SJSA1 (cell line): ENCODE results near the gene HK2. TPM values are rescaled to one million over a fixed set of nuclear protein-coding genes. Genes with fewer than 3 reads are reported as not detected.

Experiments
- DNase-seq, 2 experiments: peaks; one replicate each; pipeline ENCODE4 v3.0.0-alpha.2; 2015 to 2020; ENCODE audit warnings: low spot score in 2 of 2, low read depth in 1 of 2
- H3K27ac ChIP-seq: fragments of 250-450 bp; sonication (Bioruptor Pico); 2 replicates; pipeline ENCODE4 v1.5.1; 2020; ENCODE audit warnings: mild to moderate bottlenecking, moderate library complexity
- H3K27me3 ChIP-seq: fragments of 250-450 bp; sonication (Bioruptor Pico); replicated peaks from 2 replicates; pipeline ENCODE4 v1.5.1; 2020; ENCODE audit warnings: mild to moderate bottlenecking, moderate library complexity
- H3K36me3 ChIP-seq: fragments of 250-450 bp; sonication (Bioruptor Pico); 2 replicates; pipeline ENCODE4 v1.5.1; 2020; ENCODE audit warnings: mild to moderate bottlenecking
- H3K4me1 ChIP-seq: fragments of 250-450 bp; sonication (Bioruptor Pico); replicated peaks from 2 replicates; pipeline ENCODE4 v1.6.1; 2021; ENCODE audit warnings: mild to moderate bottlenecking
- H3K4me3 ChIP-seq: fragments of 250-450 bp; sonication (Bioruptor Pico); 2 replicates; pipeline ENCODE4 v1.5.1; 2020; ENCODE audit warnings: mild to moderate bottlenecking
- H3K9me3 ChIP-seq: fragments of 250-450 bp; sonication (Bioruptor Pico); replicated peaks from 2 replicates; pipeline ENCODE4 v1.5.1; 2020; ENCODE audit warnings: mild to moderate bottlenecking
- total RNA-seq: library from RNA; depleted of rRNA; stranded (reverse); fragments of >200 nt; shearing (Covaris generic); gene quantifications from 2 replicates; pipeline ENCODE4 v1.2.3, GENCODE V29; 2014; rRNA removed

The HK2 gene
- total RNA-seq, 1 experiment from 2014 or later = 7.1 TPM

DNA sequence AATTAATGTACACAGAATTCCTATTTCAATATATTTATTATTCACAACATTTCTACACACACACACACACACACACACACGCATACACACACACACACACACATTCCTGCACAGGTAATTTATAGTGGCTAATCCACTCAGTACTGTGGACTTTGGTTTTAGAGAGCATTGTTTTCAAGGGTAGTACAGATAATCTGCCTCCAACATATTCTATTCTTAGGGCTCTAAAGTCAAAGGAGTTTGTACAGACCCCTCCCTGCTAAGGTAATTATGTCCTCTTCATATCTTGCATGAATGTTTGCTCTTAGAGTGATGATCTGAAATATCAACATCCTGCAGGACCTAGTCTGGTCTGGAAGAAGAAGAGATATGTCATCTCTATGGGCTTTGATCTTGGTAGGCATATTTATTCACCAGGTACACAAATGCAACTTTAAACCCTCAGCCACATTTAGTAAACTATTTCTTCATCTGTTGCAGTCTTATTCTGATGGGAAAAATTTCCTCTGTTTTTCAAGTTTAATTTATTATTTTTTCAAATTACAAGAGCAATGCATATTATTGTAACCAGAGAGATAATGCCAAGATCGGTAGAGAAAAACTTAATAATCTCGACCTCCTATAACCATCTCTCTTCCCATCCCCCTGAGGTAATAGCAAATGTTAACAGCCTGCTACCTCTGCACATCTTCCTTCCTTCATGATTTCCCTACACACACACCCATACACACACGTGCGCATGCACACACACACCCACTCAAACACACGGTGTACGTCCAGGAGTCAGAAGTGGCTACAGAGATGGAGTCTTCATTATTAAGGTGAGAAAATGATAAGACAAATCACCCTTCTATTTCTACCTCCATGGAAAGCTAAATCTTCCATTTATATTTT lies 106.2 kb downstream of the HK2 start:
- no peaks in the 10 kb centered on the region for H3K9me3 ChIP-seq
- H3K36me3 ChIP-seq = no peaks in the 10 kb centered on the region
- DNase-seq = no peak
- H3K27ac ChIP-seq = no peak overlapping the region
- peaks cover 26% of the 10 kb centered on the region for H3K4me1 ChIP-seq
- H3K27me3 ChIP-seq = no peaks in the 10 kb centered on the region
- H3K4me3 ChIP-seq = no peak overlapping the region

DNA sequence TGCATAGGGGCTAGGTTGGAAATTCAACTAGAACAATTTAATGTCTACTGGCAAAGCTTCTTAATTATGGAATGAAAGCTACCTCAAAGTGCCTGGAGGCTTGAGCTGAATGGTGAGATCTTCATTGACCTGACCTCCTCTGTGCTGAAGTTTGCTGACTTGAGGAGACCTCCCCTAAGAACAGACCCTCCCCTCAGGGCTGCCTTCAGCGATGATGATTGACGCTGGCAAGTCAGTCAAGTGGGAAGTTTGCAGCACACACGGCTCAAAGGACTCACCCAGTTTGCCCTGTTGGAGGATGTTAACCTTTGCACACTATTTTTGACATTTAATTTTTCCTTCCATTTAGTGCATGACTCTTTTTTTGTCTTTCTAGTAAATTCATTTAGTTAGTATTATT lies 107.4 kb downstream of the HK2 start:
- Histone ChIP-seq H3K27me3 (no peaks in the 10 kb centered on the region), H3K4me3 (no peak overlapping the region), H3K36me3 (no peaks in the 10 kb centered on the region), H3K27ac (no peak overlapping the region), H3K4me1 (peaks cover 19% of the 10 kb centered on the region), H3K9me3 (no peaks in the 10 kb centered on the region)
- DNase-seq = no peak

DNA sequence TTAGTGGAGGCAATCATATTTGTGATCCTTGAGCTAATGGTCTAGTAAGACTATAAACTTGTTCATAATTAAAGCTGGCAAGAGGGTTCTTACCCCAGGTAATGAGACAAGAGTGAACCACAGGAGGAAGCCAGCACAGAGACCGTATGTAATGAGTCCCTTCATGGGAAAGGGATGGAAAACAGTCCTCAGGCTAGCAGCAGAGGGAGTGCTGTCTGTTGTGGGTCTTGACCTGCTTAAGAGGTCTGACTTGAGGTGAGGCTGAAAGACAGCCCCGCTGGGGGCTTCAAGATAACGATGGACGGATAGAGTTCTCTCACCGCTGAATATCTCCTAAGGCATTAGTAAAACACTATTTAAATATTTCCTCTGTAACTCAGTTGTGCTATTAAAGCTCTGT lies 108.3 kb downstream of the HK2 start:
- no peak for DNase-seq
- peaks cover 9% of the 10 kb centered on the region for H3K4me1 ChIP-seq
- no peaks in the 10 kb centered on the region for H3K36me3 ChIP-seq
- H3K9me3 ChIP-seq = no peaks in the 10 kb centered on the region
- no peaks in the 10 kb centered on the region for H3K27me3 ChIP-seq
- H3K4me3 ChIP-seq = no peak overlapping the region
- H3K27ac ChIP-seq = no peak overlapping the region

Other genes with a start within 250 kb of the HK2 start
- gene M1AP, start 185.8 kb upstream of the HK2 start, total RNA-seq = not detected in 2 replicates
- gene SEMA4F, start 179.9 kb upstream of the HK2 start, total RNA-seq = 8.1 and 8.3 TPM in 2 replicates
- gene POLE4, start 124.5 kb downstream of the HK2 start, total RNA-seq = 46.8 and 88.9 TPM in 2 replicates